Embryonic facial prominence (tissue), 1 donor: Measurements from ENCODE around the gene EFEMP2.

Experiments used
- DNase-seq: peaks from one replicate; pipeline ENCODE4 v3.0.0-alpha.2; 2016; ENCODE audit errors: extremely low spot score

EFEMP2 gene

DNA sequence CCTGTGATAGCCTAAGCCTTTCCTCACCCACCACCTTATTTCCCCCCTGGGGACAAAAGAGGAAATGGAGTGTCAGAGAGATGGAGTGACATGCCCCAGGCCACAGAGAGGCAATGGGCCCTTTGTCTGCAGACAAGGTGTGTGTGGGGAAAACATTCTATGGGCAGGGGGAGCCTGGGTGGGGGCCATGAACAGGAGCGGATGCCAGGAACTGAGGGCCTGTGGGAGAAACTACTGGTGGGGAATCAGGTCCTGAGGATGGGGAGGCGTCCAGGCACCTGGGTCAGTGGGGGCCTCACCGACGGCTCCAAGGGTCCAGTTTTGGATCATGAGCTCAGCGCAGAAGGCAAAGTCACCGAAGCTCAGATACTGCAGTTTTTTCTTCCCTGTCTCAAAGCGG is 12.6 kb upstream of the EFEMP2 start:
- no peak for DNase-seq

DNA sequence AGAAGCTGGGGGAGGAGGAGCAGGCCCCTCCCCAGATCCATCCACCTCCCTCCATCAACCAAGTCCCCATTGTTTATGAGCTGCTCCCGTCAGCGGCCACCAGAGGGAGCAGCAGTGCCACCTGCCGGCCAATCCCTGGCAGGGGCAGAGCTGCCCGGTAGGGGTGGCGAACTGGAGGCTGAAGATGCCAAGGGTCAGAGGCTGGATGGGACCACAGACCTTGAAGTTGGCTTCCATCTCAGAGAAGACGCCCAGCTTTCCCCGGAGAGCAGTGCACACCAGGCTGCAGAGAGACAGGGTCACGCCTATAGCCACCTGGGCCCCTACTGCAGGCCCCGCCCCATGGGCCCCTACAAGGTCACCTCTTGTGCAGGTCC is 12.1 kb upstream of the EFEMP2 start:
- DNase-seq: no peak

- no peak for DNase-seq
Measured at GRCh38 chr11:65883786-65884715, 11.5 kb upstream of the EFEMP2 start.

- no peak for DNase-seq
Measured at GRCh38 chr11:65883058-65883761, 10.6 kb upstream of the EFEMP2 start.

GRCh38 chr11:65882120-65883057 is 9.8 kb upstream of the EFEMP2 start:
- DNase-seq: no peak

GRCh38 chr11:65880844-65881421 is 8.3 kb upstream of the EFEMP2 start:
- DNase-seq: no peak

DNA sequence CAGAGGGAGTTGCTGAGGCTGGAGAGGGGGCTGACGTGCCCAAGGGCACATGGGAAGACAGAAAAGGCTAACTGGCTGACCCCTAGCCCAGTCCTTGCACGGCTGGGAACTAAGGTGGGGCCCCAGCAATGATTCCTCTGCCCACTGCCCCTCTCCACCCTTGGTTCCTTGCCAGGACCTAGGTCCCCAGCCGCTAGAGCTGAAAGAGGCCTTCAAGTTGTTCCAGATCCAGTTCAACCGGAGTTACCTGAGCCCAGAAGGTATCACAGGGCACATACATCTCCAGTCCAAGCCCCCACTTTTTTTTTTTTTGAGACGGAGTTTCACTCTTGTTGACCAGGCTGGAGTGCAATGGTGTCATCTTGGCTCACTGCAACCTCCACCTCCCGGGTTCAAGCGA is 7.4 kb upstream of the EFEMP2 start:
- DNase-seq: no peak

DNA sequence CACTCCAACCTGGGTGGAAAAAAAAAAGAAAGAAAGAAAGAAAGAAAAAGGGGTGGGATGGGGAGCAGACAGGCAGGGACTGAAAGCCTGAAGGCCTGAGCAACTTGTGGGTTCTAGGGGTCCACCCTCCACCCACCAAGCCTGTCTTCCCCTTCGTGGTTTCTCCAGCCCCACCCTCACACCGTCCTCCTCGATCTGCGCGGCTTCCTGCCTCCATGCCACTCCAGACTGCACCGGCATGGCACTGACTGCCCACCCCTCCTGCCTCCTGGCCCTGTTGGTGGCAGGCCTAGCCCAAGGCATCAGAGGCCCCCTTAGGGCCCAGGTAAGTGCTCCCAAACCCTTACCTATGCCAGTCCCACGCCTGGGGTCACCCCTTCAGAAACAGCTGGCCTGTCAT is 7.0 kb upstream of the EFEMP2 start, which contains the start of gene CTSW:
Gene CTSW, plus strand, starts transcription at position 221 of the 400 bp plus-strand sequence. Its CDS starts 18 bp downstream, at position 239.
- no peak for DNase-seq

DNA sequence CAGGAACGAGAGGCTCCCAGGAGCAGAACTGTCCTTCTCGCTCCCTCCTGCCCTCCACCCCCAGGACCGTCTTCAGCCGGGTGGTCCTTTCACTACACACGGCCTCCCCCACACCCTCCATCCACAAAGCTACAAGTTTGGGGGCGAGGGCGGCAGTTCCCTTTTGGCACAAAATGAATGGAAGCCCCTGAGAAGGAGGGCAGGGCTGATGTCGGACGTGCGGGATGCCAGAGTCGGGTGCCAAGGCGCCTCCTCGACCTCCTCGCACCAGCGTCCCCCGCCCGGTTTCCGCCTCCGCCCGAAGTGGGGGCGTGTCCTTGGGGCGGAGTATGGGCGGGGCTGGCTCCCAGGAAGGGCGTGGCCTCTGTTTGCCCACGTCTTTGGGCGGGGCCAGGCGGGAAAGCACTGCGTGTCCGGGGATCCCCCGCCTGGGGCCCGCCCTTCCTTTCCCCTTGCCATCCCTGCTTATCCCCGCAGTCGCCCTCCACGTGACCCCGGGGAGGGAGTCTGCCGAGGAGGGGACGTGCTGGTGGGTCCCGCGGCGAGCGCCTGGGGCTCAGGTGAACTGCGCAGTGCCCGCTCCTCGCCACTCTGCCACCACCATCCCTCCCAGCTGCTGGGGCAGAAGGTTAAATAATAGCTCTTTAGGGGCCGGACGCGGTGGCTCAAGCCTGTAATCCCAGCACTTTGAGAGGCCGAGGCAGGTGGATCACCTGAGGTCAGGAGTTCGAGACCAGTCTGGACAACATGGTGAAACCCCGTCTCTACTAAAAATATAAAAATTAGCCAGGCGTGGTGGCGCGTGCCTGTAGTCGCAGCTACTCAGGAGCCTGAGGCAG is 937 bp upstream of the EFEMP2 start:
- DNase-seq: peak; percentile 69

- DNase-seq: no peak
Measured at GRCh38 chr11:65871811-65872548, 620 bp downstream of the EFEMP2 start.

- no peak for DNase-seq
Measured at GRCh38 chr11:65870706-65871681, 1.6 kb downstream of the EFEMP2 start.

DNA sequence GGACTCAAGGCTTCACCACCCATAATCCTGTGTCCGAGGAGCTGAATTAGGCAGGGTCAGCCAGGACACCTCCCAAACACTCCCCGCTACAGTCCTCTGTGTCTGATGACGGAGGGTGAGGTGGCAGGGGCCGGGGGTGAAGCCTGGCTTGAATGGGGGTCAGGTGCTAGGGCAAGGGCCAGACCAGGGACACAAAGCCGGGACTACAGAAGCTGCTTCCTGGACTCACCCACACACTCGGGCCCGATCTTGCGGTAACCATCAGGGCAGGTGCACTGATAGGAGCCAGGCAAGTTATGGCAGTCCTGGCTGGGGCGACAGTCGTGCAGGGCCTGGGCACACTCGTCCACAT is 2.3 kb downstream of the EFEMP2 start:
- DNase-seq: no peak

DNA sequence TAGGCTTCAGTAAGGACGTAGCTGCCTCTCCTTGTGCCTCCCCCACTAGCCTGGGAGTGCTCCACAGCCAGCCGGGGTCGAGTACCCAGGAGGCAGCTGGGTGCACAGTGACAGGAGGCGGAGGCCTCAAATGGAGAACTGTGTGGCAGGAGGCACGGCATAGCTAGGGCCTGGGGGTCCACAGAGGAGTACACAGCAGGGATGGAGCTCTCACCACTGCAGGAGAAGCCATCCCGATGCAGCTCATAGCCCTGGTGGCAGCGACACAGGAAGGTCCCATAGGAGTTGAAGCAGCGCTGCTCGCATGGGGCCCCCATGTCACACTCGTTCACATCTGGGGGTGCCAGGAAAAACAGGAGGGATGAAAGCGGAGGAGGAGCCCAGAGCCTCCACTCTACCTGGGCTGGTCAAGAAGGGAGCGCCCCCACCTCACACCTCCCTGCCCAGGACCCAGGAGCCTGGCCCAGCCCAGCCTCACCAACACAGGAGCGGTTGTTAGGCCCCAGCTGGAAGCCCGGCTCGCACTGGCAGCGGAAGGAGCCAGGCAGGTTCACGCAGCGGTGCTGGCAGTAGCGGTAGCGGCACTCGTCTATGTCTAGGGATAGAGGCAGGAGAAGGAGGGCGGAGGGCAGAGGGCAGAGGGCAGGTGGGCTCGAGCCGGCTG is 2.8 kb downstream of the EFEMP2 start:
- no peak for DNase-seq

DNA sequence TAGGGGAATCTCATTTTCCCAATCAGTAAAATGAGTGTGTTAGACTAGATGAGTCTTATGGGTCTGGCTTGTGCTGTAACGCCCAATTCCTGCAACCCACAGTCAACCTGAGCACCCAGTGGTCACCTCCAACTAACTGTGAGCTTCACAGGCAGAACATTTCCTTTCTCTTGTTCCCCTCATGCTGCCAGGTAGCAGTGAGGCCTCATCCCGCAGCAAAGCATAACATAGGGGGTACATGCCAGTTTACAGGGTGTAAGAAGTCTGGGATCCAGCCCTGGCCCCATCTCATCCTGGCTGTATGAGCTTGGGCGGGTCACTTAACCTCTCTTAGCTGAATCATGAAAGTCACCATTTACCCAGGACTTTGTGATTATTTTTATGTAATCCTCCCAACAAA is 3.7 kb downstream of the EFEMP2 start:
- DNase-seq: no peak

DNA sequence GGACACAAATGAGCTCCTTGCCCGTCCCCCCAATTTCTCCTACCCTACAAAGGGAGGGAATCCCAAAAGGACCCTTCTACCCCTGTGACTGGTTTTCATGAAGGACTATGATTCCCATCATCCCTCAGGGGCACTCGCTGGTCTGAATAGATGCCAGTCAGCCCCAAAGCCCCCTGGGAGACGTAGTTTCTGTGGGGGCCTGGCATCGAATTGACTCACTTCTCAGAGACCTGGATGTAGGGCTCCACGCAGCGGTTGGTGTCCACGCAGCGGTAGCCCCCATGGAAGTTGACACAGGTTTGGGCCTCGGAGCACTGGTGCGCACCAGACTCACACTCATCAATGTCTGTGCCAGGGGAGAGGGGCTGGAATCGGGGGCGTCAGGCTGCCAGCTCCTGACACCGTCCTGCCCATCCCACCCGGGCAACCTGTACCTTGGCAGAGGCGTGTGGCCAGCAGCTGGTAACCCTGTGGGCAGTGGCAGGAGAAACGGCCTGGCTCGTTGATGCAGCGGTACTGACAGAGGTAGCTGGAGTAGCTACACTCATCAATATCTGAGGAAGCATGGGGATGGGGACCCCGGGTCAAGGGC is 4.4 kb downstream of the EFEMP2 start:
- no peak for DNase-seq

- DNase-seq: no peak
Measured at GRCh38 chr11:65867284-65868071, 5.1 kb downstream of the EFEMP2 start.
